Inferior parietal cortex (tissue), 1 donor: Measurements from ENCODE around the gene PALLD.

Source experiments
- DNase-seq: peaks from one replicate; pipeline ENCODE4 v3.0.0-alpha.2; 2016; ENCODE audit errors: extremely low spot score

Gene PALLD

GRCh38 chr4:168955674-168956073 lies 458.8 kb downstream of the PALLD start:
- DNase-seq, result no peak

- DNase-seq, result no peak
Measured at GRCh38 chr4:168960716-168961115, 463.9 kb downstream of the PALLD start.

GRCh38 chr4:168972596-168972995 lies 475.7 kb downstream of the PALLD start:
- DNase-seq, result no peak
